Embryonic facial prominence (tissue), 1 donor: Measurements from ENCODE around the gene NEXMIF.
"Not testable (repeated sequence)": the region's sequence is repeated elsewhere in the genome, so short reads cannot be mapped to it uniquely, and the experiment has no call there.

Experiments
- DNase-seq: peaks from one replicate; pipeline ENCODE4 v3.0.0-alpha.2; 2016; ENCODE audit errors: extremely low spot score

Gene NEXMIF

DNA sequence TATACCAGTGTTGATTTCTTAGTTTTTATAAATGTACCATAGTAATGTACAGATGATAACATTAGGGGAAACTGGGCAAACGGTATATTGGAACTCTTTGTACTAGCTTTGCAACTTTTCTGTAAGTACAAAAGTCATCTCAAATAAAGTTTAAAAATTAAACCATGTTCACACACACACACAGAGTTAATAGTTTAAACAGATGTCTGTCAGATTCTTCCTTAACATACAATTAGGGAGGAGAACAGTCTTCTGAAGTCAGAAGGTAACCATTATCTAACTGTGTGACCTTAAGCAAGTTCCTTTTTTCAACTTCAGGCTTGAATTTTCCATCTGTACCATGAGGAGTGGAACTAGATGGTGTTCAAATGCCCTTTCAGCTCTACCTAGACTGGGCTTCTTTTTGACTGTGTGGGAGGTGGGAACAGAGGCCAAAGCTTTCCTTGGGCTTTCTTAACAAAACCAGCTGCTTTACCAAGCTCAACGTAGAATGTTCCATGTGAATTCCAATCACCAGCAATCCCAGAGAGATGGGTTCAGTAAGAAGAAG is 127.8 kb downstream of the NEXMIF start:
- no peak for DNase-seq

GRCh38 chrX:74788545-74789086 is 136.6 kb downstream of the NEXMIF start:
- DNase-seq = no peak

DNA sequence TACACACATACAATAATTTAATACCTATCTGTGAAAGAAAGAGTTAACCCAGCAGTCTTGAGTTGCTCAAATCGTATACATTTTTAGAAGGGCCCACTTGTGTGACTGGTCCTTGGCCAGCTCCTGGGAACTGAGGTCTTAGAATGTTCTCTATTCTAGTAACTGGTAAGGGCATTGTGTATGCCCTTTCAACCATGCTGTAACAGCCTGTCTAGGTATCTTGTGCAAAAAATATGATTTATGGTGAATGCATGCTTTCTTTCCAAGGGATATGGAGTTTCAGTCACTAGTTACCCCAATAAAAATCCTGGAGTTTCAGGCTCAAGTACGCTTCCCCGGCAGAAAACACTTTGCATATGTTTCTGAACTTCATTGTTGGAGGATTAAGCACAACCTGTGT is 140.6 kb downstream of the NEXMIF start:
- DNase-seq = no peak

GRCh38 chrX:74781507-74782034 is 143.7 kb downstream of the NEXMIF start:
- no peak for DNase-seq

GRCh38 chrX:74779175-74779574 is 146.1 kb downstream of the NEXMIF start:
- DNase-seq = no peak

DNA sequence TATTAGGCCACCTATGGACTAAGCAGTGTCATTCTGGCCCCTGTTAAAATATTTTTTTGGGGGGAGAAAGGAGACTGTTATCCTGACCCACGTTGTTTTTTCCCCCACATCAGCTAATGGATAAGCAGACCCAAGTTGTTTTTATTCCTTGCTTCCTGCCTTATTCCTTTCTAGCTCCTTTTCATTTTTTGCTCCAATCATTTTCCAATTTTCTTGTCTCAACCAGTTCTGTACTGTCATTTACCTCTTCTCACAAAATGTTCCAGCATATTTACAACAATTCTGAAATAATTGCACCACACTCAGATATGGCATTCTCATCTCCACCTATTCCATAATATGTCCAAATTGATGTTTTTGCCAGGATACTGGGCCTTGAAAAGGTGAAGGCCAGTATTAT is 150.3 kb downstream of the NEXMIF start:
- no peak for DNase-seq

DNA sequence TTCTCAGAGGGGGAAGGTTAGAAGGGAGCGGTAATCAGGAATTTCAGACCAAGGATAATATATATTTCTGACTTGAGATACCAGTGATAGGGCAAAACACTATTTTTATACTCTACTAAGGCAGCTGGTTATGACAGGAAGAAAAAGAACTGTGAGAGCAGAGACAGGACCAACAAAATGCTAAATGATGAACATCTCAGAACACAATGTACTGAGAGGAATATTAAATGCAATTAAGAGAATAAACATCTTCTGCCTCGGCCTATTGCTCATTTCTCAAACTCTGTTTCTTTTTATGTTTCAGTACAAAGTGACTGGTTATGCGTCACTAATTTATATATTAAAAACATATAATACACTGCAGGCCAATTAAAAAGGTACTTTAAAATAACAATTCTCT is 188.8 kb downstream of the NEXMIF start:
- no peak for DNase-seq

GRCh38 chrX:74705269-74705668 is 220.0 kb downstream of the NEXMIF start:
- no peak for DNase-seq

DNA sequence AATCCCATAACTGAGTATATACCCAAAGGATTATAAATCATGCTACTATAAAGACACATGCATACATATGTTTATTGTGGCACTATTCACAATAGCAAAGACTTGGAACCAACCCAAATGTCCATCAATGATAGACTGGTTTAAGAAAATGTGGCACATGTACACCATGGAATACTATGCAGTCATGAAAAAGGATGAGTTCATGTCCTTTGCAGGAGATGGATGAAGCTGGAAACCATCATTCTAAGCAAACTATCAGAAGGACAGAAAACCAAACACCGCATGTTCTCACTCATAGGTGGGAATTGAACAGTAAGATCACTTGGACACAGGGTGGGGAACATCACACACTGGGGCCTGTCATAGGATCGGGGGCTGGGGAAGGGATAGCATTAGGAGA is 223.9 kb downstream of the NEXMIF start:
- not testable (repeated sequence) for DNase-seq

- DNase-seq = no peak
Observed at GRCh38 chrX:74684466-74684865, 240.8 kb downstream of the NEXMIF start.
